Stomach (tissue), 4 donors: Measurements from ENCODE around the gene NADK.

Experiments used
- CTCF ChIP-seq, 7 experiments: fragments of 450-650 bp in 4 of 7; fragments of 200-600 bp in 3 of 7; sonication (generic) in 3 of 7; IDR thresholded peaks; one replicate each; pipeline ENCODE4 v1.5.1; 2016 to 2019; ENCODE audit warnings: antibody characterized with exemption in 7 of 7, control low read depth in 2 of 7, mild to moderate bottlenecking in 1 of 7
- POLR2A ChIP-seq, 4 donors: fragments of 450-650 bp; IDR thresholded peaks; one replicate each; pipeline ENCODE4 v1.6.1; 2016; ENCODE audit warnings: antibody characterized with exemption in 4 of 4, control low read depth in 2 of 4, mild to moderate bottlenecking in 1 of 4, moderate library complexity in 1 of 4

DNA sequence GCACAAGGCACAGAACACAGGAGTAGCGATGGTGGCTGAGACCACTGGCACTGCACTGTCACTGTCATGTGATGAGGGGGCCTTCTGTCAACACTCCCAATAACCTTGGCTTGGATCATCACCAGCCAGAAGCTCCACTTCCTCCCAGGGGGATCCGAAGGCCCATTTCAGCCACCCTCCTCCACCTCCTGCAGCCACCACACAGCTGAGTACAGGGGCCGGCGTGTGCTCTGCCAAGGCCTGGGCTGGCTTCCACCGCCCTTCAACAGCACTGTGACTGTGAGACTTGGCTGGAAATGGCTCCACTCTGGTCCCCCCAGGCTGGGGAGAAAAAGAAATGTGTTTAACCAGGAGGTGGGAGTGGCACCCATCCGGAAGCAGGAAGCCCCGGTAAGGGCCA lies 9.9 kb upstream of the NADK start:
- TF ChIP-seq CTCF (IDR thresholded peaks at IDR 0.05) (no peak), POLR2A (IDR thresholded peaks at IDR 0.05) (no peak)
